CD4-positive, alpha-beta memory T cell (primary cell): ENCODE measurements around the gene TRIM29. TPM values are rescaled to one million over a fixed set of nuclear protein-coding genes. Genes with fewer than 3 reads are reported as not detected.

Experiments
- CTCF ChIA-PET: fragments of 350-600 bp; sonication (Branson Sonifier 250); formaldehyde crosslinking; loops from one replicate; lab custom pipeline; 2021; ENCODE audit warnings: inconsistent platforms; ENCODE audit not compliant: partially characterized antibody; lab: Charles Lee
- POLR2A ChIA-PET: fragments of 350-600 bp; sonication (Branson Sonifier 250); formaldehyde crosslinking; loops from one replicate; lab custom pipeline; 2021; ENCODE audit not compliant: partially characterized antibody; lab: Charles Lee
- DNase-seq, 5 donors: peaks; one replicate each; pipeline versions ENCODE4 v3.0.0 to v3.0.0-alpha.2; 2020 to 2022; ENCODE audit warnings: mixed read lengths in 1 of 5
- H3K27ac ChIP-seq: one replicate; pipeline ENCODE4 v1.7.0; 2013; ENCODE audit warnings: low read depth, low read length
- H3K27me3 ChIP-seq: 2 replicates; pipeline ENCODE4 v1.7.0; 2013; ENCODE audit warnings: mild to moderate bottlenecking, low read length, moderate library complexity; ENCODE audit not compliant: insufficient read depth
- H3K36me3 ChIP-seq: 2 replicates; pipeline ENCODE4 v1.7.0; 2013; ENCODE audit warnings: mild to moderate bottlenecking, low read length, moderate library complexity; ENCODE audit not compliant: insufficient read depth
- H3K4me1 ChIP-seq: 2 replicates; pipeline ENCODE4 v1.7.0; 2013; ENCODE audit warnings: mild to moderate bottlenecking, low read length, moderate library complexity; ENCODE audit not compliant: insufficient read depth
- H3K4me3 ChIP-seq, 2 donors: one replicate each; pipeline ENCODE4 v1.7.0; 2013; ENCODE audit warnings: low read length in 2 of 2, mild to moderate bottlenecking in 1 of 2
- H3K9me3 ChIP-seq, 2 donors: one replicate each; pipeline ENCODE4 v1.7.0; 2013; ENCODE audit warnings: low read length in 2 of 2, control low read depth in 1 of 2; ENCODE audit not compliant: control insufficient read depth in 1 of 2
- H3K27ac Mint-ChIP-seq, 7 donors: one replicate each; pipeline ENCODE4 v1.8.0; 2020 to 2021; ENCODE audit warnings: mixed read lengths in 7 of 7, mild to moderate bottlenecking in 6 of 7, inconsistent platforms in 3 of 7, moderate library complexity in 3 of 7
- H3K27me3 Mint-ChIP-seq, 2 donors: one replicate each; pipeline ENCODE4 v1.8.0; 2020 to 2021; ENCODE audit warnings: mixed read lengths in 2 of 2
- H3K36me3 Mint-ChIP-seq, 2 donors: one replicate each; pipeline ENCODE4 v1.8.0; 2020 to 2021; ENCODE audit warnings: mixed read lengths in 2 of 2, inconsistent platforms in 1 of 2, mild to moderate bottlenecking in 1 of 2
- H3K4me1 Mint-ChIP-seq, 4 donors: one replicate each; pipeline ENCODE4 v1.8.0; 2020 to 2021; ENCODE audit warnings: mixed read lengths in 4 of 4, mild to moderate bottlenecking in 1 of 4
- H3K4me3 Mint-ChIP-seq, 8 donors: one replicate each; pipeline ENCODE4 v1.8.0; 2020 to 2021; ENCODE audit warnings: mixed read lengths in 8 of 8, mild to moderate bottlenecking in 7 of 8, moderate library complexity in 6 of 8, inconsistent platforms in 3 of 8
- H3K9me3 Mint-ChIP-seq, 8 donors: one replicate each; pipeline ENCODE4 v1.8.0; 2020 to 2021; ENCODE audit warnings: mixed read lengths in 8 of 8, mild to moderate bottlenecking in 5 of 8, inconsistent platforms in 3 of 8, moderate library complexity in 1 of 8
- intact Hi-C: fragments of 100-400 bp; cut with micrococcal nuclease; formaldehyde crosslinking; loops from one replicate; pipeline ENCODE4 v1.15.1; 2023
- polyA plus RNA-seq, 2 donors: library from polyadenylated mRNA; unstranded; fragments of 300-500 nt; fragmentation: Illumina TruSeq; gene quantifications; one replicate each; pipeline ENCODE4 v1.2.3, GENCODE V29; 2021
- total RNA-seq, 2 experiments: library from RNA; stranded (reverse); gene quantifications; one replicate each; pipeline ENCODE4 v1.2.3, GENCODE V29; 2021

TRIM29 gene
- total and polyA plus RNA-seq, 4 experiments from 2014 or later, result not detected

DNA sequence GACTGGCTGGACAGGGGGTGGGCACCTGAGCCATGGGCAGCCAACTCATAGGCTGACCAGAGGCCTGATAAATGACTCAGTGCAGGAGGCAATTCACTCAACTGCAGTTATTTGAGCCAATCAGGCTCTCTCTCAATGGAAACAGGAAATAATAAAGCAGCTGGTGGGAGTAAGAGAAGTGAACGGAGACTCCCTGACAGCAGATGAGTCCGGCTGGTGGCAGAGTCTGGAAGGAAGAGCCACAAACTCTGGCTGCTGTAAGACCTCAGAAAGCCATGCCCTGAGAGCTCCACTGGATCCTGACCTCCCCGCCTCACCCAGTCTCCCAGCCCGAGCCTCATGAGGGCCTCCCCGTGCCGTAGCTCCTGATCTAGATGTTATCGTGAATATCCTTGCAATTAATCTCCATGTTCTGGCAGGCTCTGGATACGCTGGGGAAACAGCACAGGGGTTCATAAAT lies 69.8 kb downstream of the TRIM29 start:
- Mint-ChIP-seq H3K4me1 (no peaks in the 10 kb centered on the region), H3K9me3 (peaks cover 0 to 6% (median 0%) of the 10 kb centered on the region in 8 donors), H3K27me3 (peaks cover 12 to 25% of the 10 kb centered on the region in 2 donors), H3K36me3 (no peaks in the 10 kb centered on the region), H3K27ac (no peak overlapping the region), H3K4me3 (no peak overlapping the region)
- DNase-seq, result no peak
- Histone ChIP-seq H3K36me3 (no peaks in the 10 kb centered on the region), H3K27me3 (no peaks in the 10 kb centered on the region), H3K9me3 (no peaks in the 10 kb centered on the region), H3K27ac (no peak overlapping the region), H3K4me3 (no peak overlapping the region), H3K4me1 (no peaks in the 10 kb centered on the region)
- POLR2A ChIA-PET, result no interaction called here
- CTCF ChIA-PET, result no interaction called here
- intact Hi-C loops, result no loop called here

DNA sequence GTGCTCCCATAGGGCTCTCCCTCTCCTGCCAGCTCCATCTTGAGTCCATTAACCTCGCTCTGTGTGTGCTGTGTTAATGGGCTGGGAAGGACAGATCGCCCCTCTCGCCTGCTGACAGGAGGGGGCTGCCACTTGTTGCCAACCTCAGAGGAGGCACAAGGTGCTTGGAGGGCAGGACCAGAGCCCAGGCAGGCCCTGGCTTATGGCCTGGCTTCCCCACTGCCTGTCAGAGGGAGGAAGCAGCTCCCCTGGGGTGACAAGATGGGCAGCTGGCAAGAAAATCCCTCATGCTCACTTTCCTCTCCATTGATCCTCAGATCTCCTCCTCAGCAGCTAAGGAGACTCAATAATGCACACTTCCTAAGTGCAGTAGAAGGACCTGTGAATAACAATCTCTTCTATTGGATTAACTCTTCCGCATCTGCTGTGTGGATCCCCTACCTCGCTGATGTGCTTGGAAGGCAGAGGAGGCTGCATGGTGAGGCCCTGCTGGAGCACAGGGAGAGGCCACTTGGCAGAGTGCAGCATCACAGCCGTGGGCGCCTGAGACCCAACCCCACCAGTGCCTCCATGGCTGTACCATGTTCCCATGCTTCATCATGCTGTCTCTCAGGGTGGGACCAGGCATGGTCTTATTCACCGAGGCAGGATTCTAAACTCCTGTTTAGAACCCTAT lies 70.3 kb downstream of the TRIM29 start:
- Histone ChIP-seq H3K4me3 (no peak overlapping the region), H3K36me3 (no peaks in the 10 kb centered on the region), H3K9me3 (no peaks in the 10 kb centered on the region), H3K27ac (no peak overlapping the region), H3K4me1 (no peaks in the 10 kb centered on the region), H3K27me3 (no peaks in the 10 kb centered on the region)
- Mint-ChIP-seq H3K4me3 (no peak overlapping the region), H3K9me3 (peaks cover 0 to 6% (median 0%) of the 10 kb centered on the region in 8 donors), H3K27ac (no peak overlapping the region), H3K27me3 (peaks cover 12 to 27% of the 10 kb centered on the region in 2 donors), H3K36me3 (no peaks in the 10 kb centered on the region), H3K4me1 (no peaks in the 10 kb centered on the region)
- intact Hi-C loops, result no loop called here
- ChIA-PET CTCF (no interaction called here), POLR2A (no interaction called here)
- no peak for DNase-seq

DNA sequence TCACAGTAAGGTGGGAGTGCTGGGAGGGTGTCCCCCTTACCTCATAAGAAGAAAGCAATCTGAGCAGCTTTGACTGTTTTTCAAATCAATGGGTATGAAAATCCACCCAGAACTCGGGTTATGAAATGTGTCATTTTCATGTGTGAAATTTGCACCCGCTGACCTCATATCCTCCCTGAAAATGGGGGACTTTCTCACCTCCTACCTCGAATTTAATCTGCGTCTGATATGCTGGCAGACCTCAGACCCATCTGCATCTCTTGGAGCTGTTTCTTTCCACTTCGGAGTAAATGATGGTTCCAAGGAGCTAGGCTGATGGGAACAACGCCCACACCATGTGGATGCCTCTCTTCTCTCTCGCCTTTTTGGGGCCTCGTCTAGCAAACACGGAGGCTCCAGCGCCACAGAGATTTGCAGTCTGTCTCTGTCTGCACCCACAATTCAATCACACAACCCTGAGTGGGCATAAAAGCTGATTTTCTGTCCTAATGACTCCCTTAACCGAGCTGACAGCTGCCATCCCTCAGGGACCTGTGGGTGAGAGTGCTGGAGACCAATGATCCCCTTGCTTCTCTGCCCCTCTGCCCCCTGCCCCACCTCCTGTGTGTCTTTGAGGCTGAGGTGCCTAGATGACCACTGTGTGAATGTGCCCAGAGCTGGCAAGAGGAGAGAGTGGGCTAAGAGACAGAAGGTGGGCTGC lies 71.0 kb downstream of the TRIM29 start:
- no peak overlapping the region for H3K4me3 Mint-ChIP-seq
- ChIA-PET CTCF (no interaction called here), POLR2A (no interaction called here)
- H3K27me3 ChIP-seq, result no peaks in the 10 kb centered on the region
- H3K27ac ChIP-seq, result no peak overlapping the region
- no peak for DNase-seq
- no peaks in the 10 kb centered on the region for H3K36me3 ChIP-seq
- H3K27me3 Mint-ChIP-seq, result peaks cover 14 to 27% of the 10 kb centered on the region in 2 donors
- H3K4me3 ChIP-seq, result no peak overlapping the region
- no peaks in the 10 kb centered on the region for H3K4me1 ChIP-seq
- no peaks in the 10 kb centered on the region for H3K36me3 Mint-ChIP-seq
- intact Hi-C loops, result no loop called here
- H3K4me1 Mint-ChIP-seq, result no peaks in the 10 kb centered on the region
- H3K27ac Mint-ChIP-seq, result no peak overlapping the region
- H3K9me3 ChIP-seq, result no peaks in the 10 kb centered on the region
- H3K9me3 Mint-ChIP-seq, result peaks cover 0 to 6% (median 0%) of the 10 kb centered on the region in 8 donors

DNA sequence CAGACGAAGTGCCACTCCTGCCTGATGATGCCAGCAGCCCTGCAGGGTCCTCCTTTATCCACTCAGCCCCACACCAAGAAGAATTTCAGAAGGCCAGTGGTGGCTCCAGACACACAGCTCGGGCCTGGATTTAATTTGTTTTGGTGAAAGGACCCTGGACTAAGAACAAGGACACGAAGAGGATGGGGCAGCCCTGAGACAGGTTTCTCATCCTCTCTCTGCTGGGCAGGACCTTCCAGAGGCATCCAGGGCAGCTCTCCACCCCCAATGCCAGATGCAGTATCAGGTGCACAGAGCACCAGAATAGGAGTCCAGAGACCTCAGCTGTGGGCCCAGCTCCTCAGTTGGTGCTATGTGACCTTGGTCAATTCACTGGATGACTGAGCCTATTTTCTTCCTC lies 72.0 kb downstream of the TRIM29 start:
- intact Hi-C loops, result no loop called here
- no peaks in the 10 kb centered on the region for H3K4me1 Mint-ChIP-seq
- ChIA-PET CTCF (no interaction called here), POLR2A (no interaction called here)
- no peak overlapping the region for H3K27ac ChIP-seq
- peaks cover 0 to 6% (median 0%) of the 10 kb centered on the region in 8 donors for H3K9me3 Mint-ChIP-seq
- H3K4me3 ChIP-seq, result no peak overlapping the region
- no peak for DNase-seq
- H3K36me3 Mint-ChIP-seq, result no peaks in the 10 kb centered on the region
- no peak overlapping the region for H3K4me3 Mint-ChIP-seq
- H3K4me1 ChIP-seq, result no peaks in the 10 kb centered on the region
- H3K27me3 Mint-ChIP-seq, result peaks cover 14 to 33% of the 10 kb centered on the region in 2 donors
- no peaks in the 10 kb centered on the region for H3K36me3 ChIP-seq
- no peaks in the 10 kb centered on the region for H3K9me3 ChIP-seq
- no peak overlapping the region for H3K27ac Mint-ChIP-seq
- no peaks in the 10 kb centered on the region for H3K27me3 ChIP-seq

DNA sequence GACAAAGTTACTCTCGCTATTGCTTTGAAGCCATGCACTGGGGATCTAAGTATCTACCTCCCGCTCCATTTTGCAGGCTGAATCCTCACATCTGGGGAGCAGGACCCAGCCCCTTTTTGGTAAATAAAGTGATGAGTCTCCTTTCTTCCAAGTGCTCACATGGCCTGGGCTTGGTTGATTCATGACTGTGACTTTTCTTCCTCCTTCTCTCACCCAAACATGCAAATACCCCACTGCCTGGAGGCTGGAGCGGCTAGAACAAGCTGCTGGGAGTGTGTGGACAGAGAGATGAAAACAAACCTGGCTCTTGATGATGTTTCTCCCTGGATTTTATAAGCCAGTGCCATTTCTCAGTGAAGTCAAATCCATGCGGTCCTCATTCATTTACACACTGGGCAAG lies 72.7 kb downstream of the TRIM29 start:
- no peaks in the 10 kb centered on the region for H3K4me1 Mint-ChIP-seq
- Histone ChIP-seq H3K4me1 (no peaks in the 10 kb centered on the region), H3K27me3 (no peaks in the 10 kb centered on the region), H3K9me3 (no peaks in the 10 kb centered on the region), H3K27ac (no peak overlapping the region), H3K36me3 (no peaks in the 10 kb centered on the region), H3K4me3 (no peak overlapping the region)
- no peak overlapping the region for H3K4me3 Mint-ChIP-seq
- peaks cover 14 to 33% of the 10 kb centered on the region in 2 donors for H3K27me3 Mint-ChIP-seq
- no peak for DNase-seq
- intact Hi-C loops, result no loop called here
- H3K27ac Mint-ChIP-seq, result no peak overlapping the region
- H3K9me3 Mint-ChIP-seq, result peaks cover 0 to 6% (median 0%) of the 10 kb centered on the region in 8 donors
- ChIA-PET POLR2A (no interaction called here), CTCF (no interaction called here)
- no peaks in the 10 kb centered on the region for H3K36me3 Mint-ChIP-seq

DNA sequence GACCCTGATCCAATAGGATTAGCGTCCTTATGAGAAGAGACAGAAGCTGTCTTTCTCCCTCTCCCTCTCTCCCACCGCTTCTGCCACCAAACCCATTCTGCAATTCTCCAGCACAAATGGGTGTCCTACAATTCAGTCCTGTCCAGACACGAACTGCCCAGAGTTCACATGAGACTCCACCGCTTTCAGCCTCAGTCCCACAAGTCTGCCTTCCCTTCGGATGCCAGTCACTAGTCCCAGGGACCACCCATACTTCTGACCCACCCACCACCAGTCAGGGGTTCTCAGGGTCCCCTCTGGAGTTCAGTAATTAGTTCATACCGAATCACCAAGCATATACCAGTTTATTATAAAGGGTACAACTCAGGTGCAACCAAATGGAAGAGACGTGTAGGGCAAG lies 73.6 kb downstream of the TRIM29 start:
- DNase-seq, result no peak
- Mint-ChIP-seq H3K27ac (no peak overlapping the region), H3K36me3 (no peaks in the 10 kb centered on the region), H3K9me3 (peaks cover 0 to 6% (median 0%) of the 10 kb centered on the region in 8 donors), H3K4me1 (no peaks in the 10 kb centered on the region), H3K4me3 (no peak overlapping the region), H3K27me3 (peaks cover 14 to 33% of the 10 kb centered on the region in 2 donors)
- no peaks in the 10 kb centered on the region for H3K4me1 ChIP-seq
- POLR2A ChIA-PET, result no interaction called here
- CTCF ChIA-PET, result no interaction called here
- H3K9me3 ChIP-seq, result no peaks in the 10 kb centered on the region
- no peak overlapping the region for H3K27ac ChIP-seq
- no peaks in the 10 kb centered on the region for H3K36me3 ChIP-seq
- no peaks in the 10 kb centered on the region for H3K27me3 ChIP-seq
- H3K4me3 ChIP-seq, result no peak overlapping the region
- intact Hi-C loops, result no loop called here

DNA sequence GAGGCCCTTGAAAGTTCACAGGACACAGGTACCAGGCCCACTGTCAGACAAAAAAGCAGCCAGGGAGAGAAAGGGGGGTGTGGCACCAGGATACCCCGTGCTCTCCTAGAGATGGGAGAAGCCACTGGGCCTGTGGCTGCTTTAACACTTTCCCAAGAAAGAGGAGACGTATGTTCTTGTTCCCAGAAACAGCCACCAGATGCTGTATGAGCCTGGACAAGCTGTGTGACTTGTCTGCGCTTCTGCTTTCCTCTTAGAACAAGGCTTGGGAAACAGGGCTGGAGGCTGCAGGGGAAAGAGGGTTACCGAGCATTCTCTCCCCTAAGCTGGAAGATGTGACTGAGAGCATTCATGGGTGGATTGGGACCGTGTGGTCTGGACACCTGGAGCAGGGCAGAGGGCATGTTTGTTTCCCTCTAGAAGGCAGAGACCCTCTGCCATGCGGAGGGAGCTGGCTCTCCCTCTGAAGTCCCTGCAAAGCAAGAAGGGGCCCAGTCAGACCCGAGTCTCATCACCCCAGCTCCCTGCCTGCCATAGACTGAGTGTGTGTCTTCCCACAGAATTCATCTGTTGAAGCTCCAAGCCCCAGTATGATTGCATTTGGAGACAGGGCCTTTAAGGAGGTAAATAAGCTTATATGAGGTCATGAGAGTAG lies 74.1 kb downstream of the TRIM29 start:
- POLR2A ChIA-PET, result no interaction called here
- CTCF ChIA-PET, result no interaction called here
- H3K27ac ChIP-seq, result no peak overlapping the region
- no peak overlapping the region for H3K4me3 Mint-ChIP-seq
- H3K4me1 ChIP-seq, result no peaks in the 10 kb centered on the region
- peaks cover 0 to 4% (median 0%) of the 10 kb centered on the region in 8 donors for H3K9me3 Mint-ChIP-seq
- no peak overlapping the region for H3K27ac Mint-ChIP-seq
- peaks cover 12 to 27% of the 10 kb centered on the region in 2 donors for H3K27me3 Mint-ChIP-seq
- DNase-seq, result no peak
- no peaks in the 10 kb centered on the region for H3K27me3 ChIP-seq
- no peaks in the 10 kb centered on the region for H3K36me3 ChIP-seq
- H3K4me3 ChIP-seq, result no peak overlapping the region
- no peaks in the 10 kb centered on the region for H3K4me1 Mint-ChIP-seq
- H3K9me3 ChIP-seq, result no peaks in the 10 kb centered on the region
- H3K36me3 Mint-ChIP-seq, result no peaks in the 10 kb centered on the region
- intact Hi-C loops, result no loop called here
